Measurements from ENCODE around the gene HTR3B.
"Not testable (repeated sequence)": the region's sequence is repeated elsewhere in the genome, so short reads cannot be mapped to it uniquely, and the experiment has no call there.

Gene HTR3B

GRCh38 chr11:113904379-113905101 lies at the start of gene HTR3B:
TSS of gene HTR3B (plus strand) at chr11:113904796. CDS start at chr11:113904934, 138 bp downstream.
- no peak for DNase-seq

- no peak for DNase-seq
These were observed 48.8 kb upstream of the HTR3B start for GRCh38 chr11:113855803-113856202.

DNA sequence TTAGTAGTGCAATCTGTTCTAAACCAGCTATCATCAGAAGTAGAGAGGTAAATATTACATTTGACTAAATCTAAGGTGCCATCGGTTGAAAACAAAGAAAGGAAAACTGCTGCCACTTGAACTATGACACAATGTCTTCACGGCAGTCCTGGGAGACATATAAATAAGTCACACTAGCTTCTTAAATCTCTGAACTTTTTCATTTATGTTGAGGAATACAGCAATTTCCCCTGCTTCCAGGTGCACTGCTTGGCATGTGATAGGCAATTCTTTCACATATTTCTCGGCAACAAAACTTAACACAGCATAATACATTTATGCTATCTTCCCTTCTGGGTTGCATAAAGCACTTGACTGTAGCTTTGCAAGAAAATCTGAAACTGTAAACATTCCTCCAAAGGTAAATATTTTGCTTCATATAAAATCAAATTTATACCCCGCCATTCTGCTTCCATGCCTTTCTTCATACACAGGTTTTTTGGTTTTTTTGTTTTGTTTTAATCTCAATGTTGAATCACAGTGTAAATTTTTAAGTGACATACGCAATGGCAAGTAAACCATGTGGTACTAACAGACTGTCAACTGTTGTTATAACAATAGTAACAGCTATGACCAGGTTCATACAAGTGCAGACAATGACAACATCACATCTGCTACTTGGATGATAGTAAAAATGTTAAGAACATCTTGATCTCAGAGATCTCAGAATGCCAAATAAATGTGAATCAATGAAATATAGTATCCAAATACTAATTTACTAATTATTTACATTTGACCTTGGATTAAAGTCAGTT lies 47.4 kb upstream of the HTR3B start:
- DNase-seq = no peak

DNA sequence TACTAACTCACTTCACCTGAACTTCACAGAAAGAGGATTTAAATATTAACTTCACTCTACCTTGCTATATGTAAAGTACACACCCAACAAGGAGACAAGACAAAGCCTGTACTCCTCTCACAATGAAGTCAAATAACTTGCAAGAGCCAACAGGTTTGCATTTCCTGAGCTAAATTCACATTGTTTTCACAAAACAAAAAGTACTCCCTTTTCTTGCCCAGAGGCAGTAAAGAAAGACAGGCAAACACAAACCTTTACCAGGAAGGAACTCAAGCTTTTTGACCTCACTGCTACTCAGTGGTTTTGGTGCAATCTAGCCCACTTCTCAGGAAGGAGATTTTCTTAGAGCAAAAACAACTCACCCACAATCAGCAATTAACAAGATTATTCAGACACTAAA lies 44.9 kb upstream of the HTR3B start:
- no peak for DNase-seq

- no peak for DNase-seq
These were observed 42.2 kb upstream of the HTR3B start for GRCh38 chr11:113862435-113862834.

- DNase-seq = no peak
These were observed 40.2 kb upstream of the HTR3B start for GRCh38 chr11:113864410-113864809.

DNA sequence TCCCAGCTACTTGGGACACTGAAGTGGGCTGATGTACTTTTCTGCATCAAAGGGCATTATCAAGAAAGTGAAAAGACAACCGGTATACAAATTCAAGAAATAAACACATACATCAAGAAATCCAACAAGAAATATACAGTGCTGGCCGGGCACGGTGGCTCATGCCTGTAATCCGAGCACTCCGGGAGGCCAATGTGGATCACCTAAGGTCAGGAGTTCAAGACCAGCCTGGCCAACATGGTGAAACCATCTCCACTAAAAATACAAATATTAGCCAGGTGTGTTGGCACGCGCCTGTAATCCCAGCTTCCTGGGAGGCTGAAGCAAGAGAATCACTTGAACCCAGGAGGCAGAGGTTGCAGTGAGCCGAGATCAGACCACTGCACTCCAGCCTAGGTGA lies 38.7 kb upstream of the HTR3B start:
- DNase-seq = no peak

GRCh38 chr11:113867843-113868503 lies 36.6 kb upstream of the HTR3B start:
- no peak for DNase-seq

GRCh38 chr11:113871336-113871735 lies 33.3 kb upstream of the HTR3B start:
- no peak for DNase-seq

DNA sequence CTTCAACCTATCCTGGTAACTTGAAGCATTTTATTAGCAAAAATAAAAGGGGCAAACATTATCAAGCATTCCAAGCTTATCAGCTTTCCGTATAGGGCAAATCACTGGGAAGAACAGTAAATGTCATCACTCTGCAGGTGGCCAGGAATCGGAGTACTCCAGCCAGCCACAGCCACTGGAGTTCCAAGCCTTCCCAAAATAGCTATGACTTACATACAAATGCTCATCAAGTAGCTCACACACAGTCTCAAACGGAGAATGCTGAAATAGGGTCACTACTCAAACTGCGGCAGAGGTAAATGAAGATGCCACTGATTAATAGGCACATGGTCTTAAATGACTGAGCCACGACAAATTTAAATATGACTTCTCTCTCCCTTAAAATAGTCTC lies 31.4 kb upstream of the HTR3B start:
- no peak for DNase-seq

DNA sequence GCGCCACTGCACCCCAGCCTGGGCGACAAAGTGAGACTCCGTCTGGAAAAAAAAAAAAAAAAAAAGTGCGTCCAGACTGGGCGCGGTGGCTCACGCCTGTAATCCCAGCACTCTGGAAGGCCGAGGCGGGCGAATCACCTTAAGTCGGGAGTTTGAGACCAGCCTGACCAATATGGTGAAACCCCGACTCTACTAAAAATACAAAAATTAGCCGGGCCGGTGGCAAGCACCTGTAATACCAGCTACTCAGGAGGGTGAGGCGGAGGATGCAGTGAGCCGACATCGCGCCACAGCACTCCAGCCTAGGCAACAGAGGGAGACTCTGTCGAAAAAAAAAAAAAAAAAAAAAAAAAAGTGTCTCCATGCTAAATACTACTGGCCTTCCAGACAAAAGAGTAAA lies 30.5 kb upstream of the HTR3B start:
- DNase-seq = no peak

DNA sequence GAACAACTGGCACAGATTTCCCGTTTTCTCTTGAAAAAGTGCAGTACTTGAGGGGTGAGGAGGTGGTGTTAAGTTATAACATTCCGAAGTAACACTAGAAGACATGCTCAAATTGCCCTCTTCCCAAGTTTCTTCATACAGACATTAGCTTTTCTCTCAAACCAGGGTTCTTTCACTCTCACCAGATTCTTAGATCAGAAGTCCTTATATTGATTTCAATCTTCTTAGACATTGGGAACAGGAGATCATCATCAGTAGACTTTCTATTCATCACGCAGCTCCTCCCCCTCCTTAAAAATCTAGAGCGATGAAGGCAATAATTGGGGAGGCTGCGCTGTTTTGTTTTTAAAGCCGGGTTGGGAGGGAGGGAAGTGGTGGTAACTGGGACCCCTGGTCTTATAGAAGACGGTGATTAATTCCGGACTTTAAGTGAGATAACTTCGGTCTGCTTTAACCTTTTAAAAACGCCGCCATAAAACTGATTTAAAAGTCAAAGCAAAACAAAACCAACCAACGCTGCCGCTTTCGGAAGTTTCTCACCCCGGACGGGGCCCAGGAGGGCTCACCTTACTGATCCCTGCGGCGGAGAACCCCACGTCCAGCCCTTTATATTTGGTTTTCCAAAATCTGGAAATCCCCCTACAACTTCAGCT lies 29.9 kb upstream of the HTR3B start:
- no peak for DNase-seq

DNA sequence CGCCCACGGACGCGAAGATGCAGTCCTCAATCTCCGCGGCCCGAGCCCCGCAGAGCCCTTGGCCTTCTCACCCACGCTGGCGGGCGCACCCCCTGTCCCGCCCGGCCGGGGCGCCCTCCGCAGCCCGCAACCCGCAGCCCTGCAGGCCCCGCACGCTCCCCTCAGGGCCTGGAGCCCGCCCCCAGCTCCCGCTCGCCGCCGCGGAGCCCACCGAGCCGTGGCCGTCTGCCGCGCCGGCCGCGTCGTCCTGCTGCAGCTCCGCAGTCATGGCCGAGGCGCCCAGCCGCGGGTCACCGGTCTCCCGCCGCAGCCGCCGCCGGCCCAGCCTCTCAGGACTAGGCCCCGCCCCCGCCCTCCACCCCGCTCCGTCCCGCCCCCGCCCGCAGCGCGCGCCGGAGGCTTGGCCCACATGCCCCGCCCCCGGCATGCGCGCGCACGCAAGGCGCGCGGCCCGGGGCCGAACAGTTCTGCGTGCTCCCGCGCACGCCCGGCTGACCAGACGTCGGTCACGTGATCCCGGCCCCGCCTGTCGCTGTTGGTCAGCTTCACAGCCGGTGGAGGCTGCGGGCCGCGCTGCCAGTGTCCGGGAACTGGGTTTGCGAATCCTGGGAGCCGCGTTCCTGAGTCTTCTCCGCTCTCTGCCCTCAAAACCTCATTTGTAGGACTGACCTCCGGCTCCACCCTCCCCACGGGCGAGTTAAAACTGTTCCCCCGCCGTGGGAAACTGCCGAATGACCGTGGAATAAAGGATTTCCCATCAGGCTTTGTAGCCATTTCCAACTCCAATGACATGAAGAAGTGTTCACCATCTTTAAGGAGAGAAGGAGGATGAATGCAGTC lies 29.1 kb upstream of the HTR3B start, which contains the start of gene USP28:
Gene USP28, minus strand, starts transcription at position 339 of the 840 bp plus-strand sequence. Its CDS starts 71 bp downstream, at position 268.
- peak; percentile 33 for DNase-seq

DNA sequence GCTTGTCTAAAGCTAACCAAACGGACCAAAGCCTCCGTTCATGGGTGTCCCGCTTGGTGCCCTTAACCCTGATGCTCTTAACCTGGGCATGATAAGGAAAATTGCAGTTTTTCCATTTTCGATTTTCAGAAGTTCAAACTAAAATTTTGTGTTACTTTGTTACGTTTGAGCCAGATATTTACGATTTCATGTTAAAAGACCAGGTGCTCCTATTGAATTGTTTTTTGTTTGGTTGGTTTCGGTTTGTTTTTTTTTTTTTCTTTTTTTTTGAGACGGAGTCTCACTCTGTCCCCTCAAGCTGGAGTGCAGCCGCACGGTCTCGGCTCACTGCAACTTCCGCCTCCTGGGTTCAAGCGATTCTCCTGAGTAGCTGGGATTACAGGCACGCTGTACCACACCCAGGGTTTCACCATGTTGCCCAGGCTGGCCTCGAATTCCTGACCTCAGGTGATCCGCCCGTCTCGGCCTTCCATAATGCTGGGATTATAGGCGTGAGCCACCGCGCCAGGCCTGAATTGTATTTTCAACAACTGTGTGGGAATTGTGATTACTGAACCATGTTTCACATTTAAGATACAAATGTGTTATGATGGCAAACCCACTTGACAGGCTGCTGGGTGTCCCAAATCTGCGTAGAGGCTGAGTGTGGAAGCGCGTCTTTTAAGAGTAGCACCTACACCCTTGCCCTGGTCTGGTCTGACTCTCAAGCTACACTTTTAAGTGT lies 28.4 kb upstream of the HTR3B start:
- DNase-seq = no peak

DNA sequence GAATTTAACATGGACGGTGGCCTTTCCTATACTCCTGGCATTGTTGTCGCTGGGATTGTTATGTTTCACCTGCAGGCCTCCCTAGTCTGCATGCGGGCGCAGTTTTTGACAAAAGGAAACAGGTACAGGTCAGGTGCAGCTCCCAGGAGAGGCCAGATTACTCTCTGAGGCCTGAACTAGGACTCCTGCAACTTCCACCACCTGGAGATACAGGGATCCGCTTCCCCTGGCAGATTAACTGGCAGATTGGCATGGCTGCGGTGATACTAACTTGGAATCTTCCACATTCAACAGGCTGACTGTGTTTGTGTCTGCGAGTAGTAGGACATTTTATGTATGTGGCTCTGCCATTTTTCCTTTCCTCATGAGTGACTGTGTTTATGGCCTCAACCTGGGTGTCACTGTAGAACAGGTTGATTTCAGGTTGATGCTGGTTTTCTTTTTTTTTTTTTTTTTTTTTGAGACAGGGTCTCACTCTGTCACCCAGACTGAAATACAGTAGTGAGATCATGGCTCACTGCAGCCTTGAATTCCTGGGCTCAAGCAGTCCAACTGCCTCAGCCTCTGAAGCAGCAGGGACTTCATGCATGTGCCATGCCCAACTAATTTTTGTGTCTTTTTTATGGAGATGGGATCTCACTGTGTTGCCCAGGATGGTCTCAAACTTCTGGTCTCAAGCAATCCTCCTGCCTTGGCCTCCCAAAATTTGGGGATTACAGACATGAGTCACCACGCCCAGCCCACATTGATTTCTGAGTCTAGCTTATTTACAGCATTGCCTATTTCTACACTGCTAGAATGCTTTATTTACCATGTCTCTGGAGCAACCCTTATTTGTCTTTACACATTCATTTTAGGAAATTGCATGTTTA lies 27.6 kb upstream of the HTR3B start:
- no peak for DNase-seq

- no peak for DNase-seq
These were observed 26.9 kb upstream of the HTR3B start for GRCh38 chr11:113877670-113878055.

DNA sequence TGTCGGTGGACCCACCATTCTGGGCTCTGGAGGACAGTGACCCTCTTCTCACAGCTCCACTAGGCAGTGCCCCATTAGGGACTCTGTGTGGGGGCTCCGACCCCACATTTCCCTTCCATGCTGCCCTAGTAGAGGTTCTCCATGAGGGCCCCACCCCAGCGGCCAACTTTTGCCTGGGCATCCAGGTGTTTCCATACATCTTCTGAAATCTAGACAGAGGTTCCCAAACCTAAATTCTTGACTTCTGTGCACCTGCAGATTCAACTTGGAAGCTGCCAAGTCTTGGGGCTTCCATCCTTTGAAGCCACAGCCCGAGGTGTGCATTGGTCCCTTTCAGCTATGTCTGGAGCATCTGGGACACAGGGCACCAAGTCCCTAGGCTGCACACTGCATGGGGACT lies 25.1 kb upstream of the HTR3B start:
- not testable (repeated sequence) for DNase-seq

DNA sequence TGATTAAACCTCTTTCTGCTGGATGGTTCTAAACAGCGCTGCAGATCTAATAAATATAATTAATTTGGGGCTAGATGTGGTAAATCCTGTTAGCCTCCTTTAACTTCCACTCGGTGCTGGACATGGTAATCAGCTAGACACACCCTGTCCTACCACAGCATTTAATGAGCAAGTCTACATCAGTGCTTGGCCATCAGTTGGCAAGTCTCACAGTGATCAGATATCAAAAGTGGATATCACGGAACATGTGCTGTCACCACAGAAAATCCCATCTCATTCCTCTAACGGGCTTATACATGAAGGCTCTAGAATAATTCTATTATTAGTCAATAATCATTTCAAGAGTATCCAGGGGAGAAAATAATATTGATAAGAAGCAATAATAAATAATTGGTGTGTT lies 23.6 kb upstream of the HTR3B start:
- no peak for DNase-seq

GRCh38 chr11:113881856-113882255 lies 22.7 kb upstream of the HTR3B start:
- no peak for DNase-seq

GRCh38 chr11:113884361-113884836 lies 20.2 kb upstream of the HTR3B start:
- DNase-seq = no peak

Measured in NCI-H1436 treated with DMSO at 0.1 percent for 48 hours (cell line).